ENCODE results near the gene GUCY2D. TPM values are rescaled to one million over a fixed set of nuclear protein-coding genes. Genes with fewer than 3 reads are reported as not detected.
"Not testable (repeated sequence)": the region's sequence is repeated elsewhere in the genome, so short reads cannot be mapped to it uniquely, and the experiment has no call there.

Gene GUCY2D
- total RNA-seq, 1 donor from 2014 or later = not detected

- no peak for TF ChIP-seq CTCF (conservative IDR thresholded peaks at IDR 0.05; ENCODE audit: low read depth, low read length)
- DNase-seq (ENCODE audit: low read depth) = no peak
- no peak overlapping the region for H3K4me3 ChIP-seq (ENCODE audit: low read depth, low read length)
Observed at GRCh38 chr17:8021565-8022359, 19.3 kb downstream of the GUCY2D start.

- DNase-seq (ENCODE audit: low read depth) = no peak
- H3K4me3 ChIP-seq (ENCODE audit: low read depth, low read length) = no peak overlapping the region
- TF ChIP-seq CTCF (conservative IDR thresholded peaks at IDR 0.05; ENCODE audit: low read depth, low read length) = no peak
Observed at GRCh38 chr17:8022360-8023003, 20.1 kb downstream of the GUCY2D start.

GRCh38 chr17:8024161-8024560 lies 21.7 kb downstream of the GUCY2D start:
- not testable (repeated sequence) for DNase-seq (ENCODE audit: low read depth); H3K4me3 ChIP-seq (ENCODE audit: low read depth, low read length)

GRCh38 chr17:8025176-8025911 lies 22.9 kb downstream of the GUCY2D start:
- no peak overlapping the region for H3K4me3 ChIP-seq (ENCODE audit: low read depth, low read length)
- no peak for TF ChIP-seq CTCF (conservative IDR thresholded peaks at IDR 0.05; ENCODE audit: low read depth, low read length)
- DNase-seq (ENCODE audit: low read depth) = no peak

GRCh38 chr17:8029121-8029520 lies 26.7 kb downstream of the GUCY2D start:
- no peak for DNase-seq (ENCODE audit: low read depth)
- TF ChIP-seq CTCF (conservative IDR thresholded peaks at IDR 0.05; ENCODE audit: low read depth, low read length) = no peak
- H3K4me3 ChIP-seq (ENCODE audit: low read depth, low read length) = no peak overlapping the region

- no peak overlapping the region for H3K4me3 ChIP-seq (ENCODE audit: low read depth, low read length)
- TF ChIP-seq CTCF (conservative IDR thresholded peaks at IDR 0.05; ENCODE audit: low read depth, low read length) = no peak
- no peak for DNase-seq (ENCODE audit: low read depth)
Observed at GRCh38 chr17:8031261-8031661, 28.8 kb downstream of the GUCY2D start.

GRCh38 chr17:8031950-8032349 lies 29.5 kb downstream of the GUCY2D start:
- no peak for TF ChIP-seq CTCF (conservative IDR thresholded peaks at IDR 0.05; ENCODE audit: low read depth, low read length)
- no peak for DNase-seq (ENCODE audit: low read depth)
- H3K4me3 ChIP-seq (ENCODE audit: low read depth, low read length) = no peak overlapping the region
